ENCODE measurements around the gene SLC9C1. TPM values are rescaled to one million over a fixed set of nuclear protein-coding genes. Genes with fewer than 3 reads are reported as not detected.

SLC9C1 gene
- polyA plus RNA-seq, 1 experiment, result not detected

DNA sequence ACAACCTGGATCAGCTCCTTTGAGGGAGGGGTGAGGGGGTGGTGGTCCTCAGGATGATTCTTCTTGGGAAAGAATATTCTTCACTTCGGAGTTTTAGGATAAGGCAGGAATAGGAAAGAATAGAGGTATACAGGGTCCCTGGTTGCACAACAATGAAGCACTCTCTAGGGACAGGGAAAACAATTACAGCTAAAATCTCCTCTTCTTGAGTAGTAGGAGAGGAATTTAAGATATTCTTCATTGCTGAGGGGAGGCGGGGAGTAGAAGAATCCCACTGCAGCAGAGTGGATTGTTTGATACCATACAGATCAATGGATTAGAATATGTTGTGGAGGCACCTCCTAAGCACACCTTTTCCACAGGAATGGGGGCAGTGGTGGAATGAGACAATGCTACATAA is 20.5 kb downstream of the SLC9C1 start:
- no peaks in the 10 kb centered on the region for H3K36me3 ChIP-seq (ENCODE audit: control insufficient read depth, insufficient read depth, low read length)
- H3K27me3 ChIP-seq (ENCODE audit: control insufficient read depth, insufficient read depth, low read length), result no peaks in the 10 kb centered on the region
- TF ChIP-seq, protein P1, sequence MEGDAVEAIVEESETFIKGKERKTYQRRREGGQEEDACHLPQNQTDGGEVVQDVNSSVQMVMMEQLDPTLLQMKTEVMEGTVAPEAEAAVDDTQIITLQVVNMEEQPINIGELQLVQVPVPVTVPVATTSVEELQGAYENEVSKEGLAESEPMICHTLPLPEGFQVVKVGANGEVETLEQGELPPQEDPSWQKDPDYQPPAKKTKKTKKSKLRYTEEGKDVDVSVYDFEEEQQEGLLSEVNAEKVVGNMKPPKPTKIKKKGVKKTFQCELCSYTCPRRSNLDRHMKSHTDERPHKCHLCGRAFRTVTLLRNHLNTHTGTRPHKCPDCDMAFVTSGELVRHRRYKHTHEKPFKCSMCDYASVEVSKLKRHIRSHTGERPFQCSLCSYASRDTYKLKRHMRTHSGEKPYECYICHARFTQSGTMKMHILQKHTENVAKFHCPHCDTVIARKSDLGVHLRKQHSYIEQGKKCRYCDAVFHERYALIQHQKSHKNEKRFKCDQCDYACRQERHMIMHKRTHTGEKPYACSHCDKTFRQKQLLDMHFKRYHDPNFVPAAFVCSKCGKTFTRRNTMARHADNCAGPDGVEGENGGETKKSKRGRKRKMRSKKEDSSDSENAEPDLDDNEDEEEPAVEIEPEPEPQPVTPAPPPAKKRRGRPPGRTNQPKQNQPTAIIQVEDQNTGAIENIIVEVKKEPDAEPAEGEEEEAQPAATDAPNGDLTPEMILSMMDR (IDR thresholded peaks at IDR 0.05; ENCODE audit: insufficient read depth, low read depth, low read length), result no peak
- ChIA-PET CTCF (interaction anchor here (2.2 kb wide), 1 partner anchor 20 kb away, joined by 10 read pairs; the partner anchor contains the start of gene SLC9C1), POLR2A (no interaction called here)
- H3K4me3 ChIP-seq (ENCODE audit: low read depth, low read length), result no peak overlapping the region
- no peak for DNase-seq (ENCODE audit: low read depth)

DNA sequence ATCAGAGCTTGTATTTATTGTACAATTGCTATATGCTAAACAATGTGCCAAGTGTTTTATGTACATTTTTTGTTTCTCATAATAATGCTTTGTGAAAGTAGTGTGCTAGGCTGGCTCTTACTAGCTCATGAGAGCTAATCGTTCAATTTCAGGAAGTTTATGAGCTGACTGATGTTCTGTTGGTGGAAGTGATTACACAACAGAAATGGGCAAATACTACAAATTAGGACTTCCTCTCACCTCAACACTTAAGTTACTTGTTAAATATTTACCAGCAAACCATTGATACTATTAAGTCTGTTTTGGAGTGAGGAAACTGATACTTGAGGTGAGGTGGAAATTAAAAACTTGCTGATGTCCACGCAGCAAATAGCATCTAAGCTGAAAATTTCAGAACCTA is 32.3 kb downstream of the SLC9C1 start:
- Histone ChIP-seq H3K27me3 (ENCODE audit: control insufficient read depth, insufficient read depth, low read length) (no peaks in the 10 kb centered on the region), H3K36me3 (ENCODE audit: control insufficient read depth, insufficient read depth, low read length) (no peaks in the 10 kb centered on the region), H3K4me3 (ENCODE audit: low read depth, low read length) (no peak overlapping the region)
- no peak for DNase-seq (ENCODE audit: low read depth)
- TF ChIP-seq, protein P1 (IDR thresholded peaks at IDR 0.05; ENCODE audit: insufficient read depth, low read depth, low read length), result no peak
- ChIA-PET CTCF (interaction anchor here (0.6 to 0.8 kb wide), 2 partner anchors 10 to 275 kb away, joined by 3 read pairs; no protein-coding TSS in a partner anchor), POLR2A (no interaction called here)

DNA sequence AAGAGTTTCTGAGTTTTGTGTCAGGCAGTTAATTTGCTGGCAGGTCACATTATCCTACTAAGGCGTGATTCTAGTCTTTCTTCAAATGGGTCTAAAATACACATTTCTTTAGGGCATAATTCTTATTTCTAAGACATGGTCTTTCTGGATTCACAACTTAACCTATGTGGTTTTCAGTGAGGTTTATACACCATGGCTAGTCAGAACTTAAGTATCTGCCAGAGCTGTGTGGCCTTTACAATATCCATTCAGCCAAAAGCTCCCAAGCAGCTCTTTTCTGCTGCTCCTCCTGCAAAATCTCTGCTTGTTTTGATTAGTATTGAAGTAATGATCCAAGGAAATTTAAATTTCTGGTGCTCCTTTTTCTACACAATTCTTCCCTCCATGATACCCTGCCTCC is 33.5 kb downstream of the SLC9C1 start:
- POLR2A ChIA-PET, result no interaction called here
- DNase-seq (ENCODE audit: low read depth), result no peak

DNA sequence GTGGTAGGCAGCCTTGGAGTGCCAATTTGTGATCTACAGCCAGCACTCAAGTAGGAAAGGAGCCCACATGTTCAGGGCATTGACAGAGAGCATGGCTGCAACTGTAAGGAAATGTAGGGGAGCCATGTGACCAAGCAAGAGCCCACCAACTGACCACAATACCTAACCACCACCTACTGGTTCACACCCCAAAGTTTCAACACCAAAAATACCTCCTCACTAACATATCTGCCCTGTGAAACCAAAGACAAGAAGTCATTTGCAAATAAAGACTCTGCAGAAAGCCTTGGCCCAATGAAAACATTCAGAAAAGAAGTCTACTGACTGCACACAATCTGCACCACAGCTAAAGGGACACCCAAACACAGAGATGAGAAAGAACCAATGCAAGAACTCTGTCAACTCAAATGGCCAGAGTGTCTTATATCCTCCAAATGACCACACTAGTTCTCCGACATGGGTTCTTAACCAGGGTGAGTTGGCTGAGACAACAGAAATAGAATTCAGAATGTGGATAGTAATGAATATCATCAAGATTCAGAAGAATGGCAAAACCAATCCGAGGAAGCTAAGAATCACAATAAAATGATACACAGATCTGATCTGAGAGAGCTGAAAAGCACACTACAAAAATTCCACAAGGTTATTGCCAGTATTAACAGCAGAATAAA is 40.6 kb downstream of the SLC9C1 start:
- CTCF ChIA-PET, result no interaction called here
- Histone ChIP-seq H3K4me3 (ENCODE audit: low read depth, low read length) (no peak overlapping the region), H3K36me3 (ENCODE audit: control insufficient read depth, insufficient read depth, low read length) (no peaks in the 10 kb centered on the region), H3K27me3 (ENCODE audit: control insufficient read depth, insufficient read depth, low read length) (no peaks in the 10 kb centered on the region)
- DNase-seq (ENCODE audit: low read depth), result no peak
- POLR2A ChIA-PET, result no interaction called here
- TF ChIP-seq, protein P1 (IDR thresholded peaks at IDR 0.05; ENCODE audit: insufficient read depth, low read depth, low read length), result no peak

More for the DNA sequence above, 33.5 kb downstream of the SLC9C1 start:
- Histone ChIP-seq H3K36me3 (ENCODE audit: control insufficient read depth, insufficient read depth, low read length) (no peaks in the 10 kb centered on the region), H3K27me3 (ENCODE audit: control insufficient read depth, insufficient read depth, low read length) (no peaks in the 10 kb centered on the region), H3K4me3 (ENCODE audit: low read depth, low read length) (no peak overlapping the region)
- CTCF ChIA-PET, result no interaction called here
- TF ChIP-seq, protein P1 (IDR thresholded peaks at IDR 0.05; ENCODE audit: insufficient read depth, low read depth, low read length), result no peak

DNA sequence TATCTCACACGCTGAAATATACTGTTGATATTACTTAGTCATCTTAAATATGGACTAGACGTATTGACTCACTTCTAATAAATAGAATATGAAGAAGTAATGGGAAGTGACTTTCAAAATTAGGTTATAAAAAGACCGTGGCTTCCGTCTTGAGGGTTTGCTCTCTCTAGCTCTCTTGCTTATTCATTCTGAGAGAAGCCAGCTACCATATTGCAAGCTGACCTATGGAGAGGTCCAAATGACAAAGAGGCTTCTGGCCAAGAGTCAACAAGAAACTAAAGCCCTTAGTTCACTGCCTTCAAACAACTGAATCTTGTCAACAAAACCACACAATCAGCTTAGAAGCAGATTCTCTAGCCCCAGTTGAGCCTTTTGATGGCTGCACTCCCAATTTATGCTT is 46.1 kb downstream of the SLC9C1 start:
- POLR2A ChIA-PET, result no interaction called here

More for the DNA sequence above, 46.1 kb downstream of the SLC9C1 start:
- DNase-seq (ENCODE audit: low read depth), result no peak
- Histone ChIP-seq H3K4me3 (ENCODE audit: low read depth, low read length) (no peak overlapping the region), H3K27me3 (ENCODE audit: control insufficient read depth, insufficient read depth, low read length) (no peaks in the 10 kb centered on the region), H3K36me3 (ENCODE audit: control insufficient read depth, insufficient read depth, low read length) (no peaks in the 10 kb centered on the region)
- CTCF ChIA-PET, result no interaction called here
- TF ChIP-seq, protein P1 (IDR thresholded peaks at IDR 0.05; ENCODE audit: insufficient read depth, low read depth, low read length), result no peak

Data from BJ (cell line).